Measurements from ENCODE around the gene AREG.

GRCh38 chr4:74475946-74476345, 31.0 kb downstream of the AREG start:
- no peak for TF ChIP-seq CTCF (IDR thresholded peaks at IDR 0.05)
- no peak for TF ChIP-seq POLR2A (IDR thresholded peaks at IDR 0.05)
- no peak for TF ChIP-seq EP300 (IDR thresholded peaks at IDR 0.05)
